Common myeloid progenitor, CD34-positive (primary cell): Measurements from ENCODE around the gene ABTB2.

Experiments
- CTCF ChIA-PET: fragments of 350-600 bp; sonication (Branson Sonifier 250); formaldehyde crosslinking; loops from one replicate; lab custom pipeline; 2021; ENCODE audit warnings: antibody characterized with exemption; lab: Charles Lee
- POLR2A ChIA-PET: fragments of 350-600 bp; sonication (Branson Sonifier 250); formaldehyde crosslinking; loops from one replicate; lab custom pipeline; 2021; ENCODE audit warnings: antibody characterized with exemption; lab: Charles Lee
- DNase-seq, 3 donors: peaks; one replicate each; pipeline versions ENCODE4 v3.0.0 to v3.0.0-alpha.2; 2013
- H3K27ac ChIP-seq, 2 experiments: 1 replicate in 1 of 2; 2 replicates in 1 of 2; pipeline ENCODE4 v1.7.0; 2013; ENCODE audit warnings: inconsistent platforms in 2 of 2, low read length in 2 of 2, mild to moderate bottlenecking in 2 of 2, low read depth in 1 of 2, moderate library complexity in 1 of 2; ENCODE audit not compliant: severe bottlenecking in 2 of 2, insufficient read depth in 1 of 2, poor library complexity in 1 of 2
- H3K27me3 ChIP-seq, 5 experiments: replicated peaks in 2 of 5; 1 replicate in 3 of 5; 2 replicates in 2 of 5; pipeline versions ENCODE4 v1.6.1 to v1.7.0; 2013; ENCODE audit warnings: low read length in 4 of 5, mild to moderate bottlenecking in 2 of 5, moderate library complexity in 2 of 5, inconsistent platforms in 1 of 5; ENCODE audit not compliant: insufficient read depth in 5 of 5, control insufficient read depth in 4 of 5
- H3K36me3 ChIP-seq, 4 experiments: 1 replicate in 2 of 4; 2 replicates in 2 of 4; pipeline versions ENCODE4 v1.6.1 to v1.7.0; 2013; ENCODE audit warnings: low read length in 3 of 4, control low read depth in 1 of 4, mild to moderate bottlenecking in 1 of 4; ENCODE audit not compliant: control insufficient read depth in 4 of 4, insufficient read depth in 4 of 4
- H3K4me1 ChIP-seq, 4 experiments: 1 replicate in 3 of 4; 2 replicates in 1 of 4; pipeline versions ENCODE4 v1.6.1 to v1.7.1; 2013; ENCODE audit warnings: low read length in 3 of 4, mild to moderate bottlenecking in 3 of 4, control low read depth in 1 of 4, inconsistent platforms in 1 of 4, moderate library complexity in 1 of 4; ENCODE audit not compliant: control insufficient read depth in 4 of 4, insufficient read depth in 4 of 4; ENCODE audit errors: control extremely low read depth in 1 of 4
- H3K4me3 ChIP-seq, 7 experiments: 1 replicate in 4 of 7; 2 replicates in 3 of 7; pipeline versions ENCODE4 v1.5.1 to v1.7.0; 2013; ENCODE audit warnings: mild to moderate bottlenecking in 7 of 7, low read length in 6 of 7, moderate library complexity in 6 of 7, inconsistent platforms in 2 of 7, low read depth in 2 of 7, control low read depth in 1 of 7; ENCODE audit not compliant: insufficient read depth in 4 of 7, control insufficient read depth in 1 of 7; ENCODE audit errors: extremely low read depth in 1 of 7
- H3K9me3 ChIP-seq, 5 experiments: 1 replicate in 4 of 5; 2 replicates in 1 of 5; pipeline versions ENCODE4 v1.6.1 to v1.7.1; 2013; ENCODE audit warnings: low read length in 4 of 5, mild to moderate bottlenecking in 2 of 5, inconsistent platforms in 1 of 5, low read depth in 1 of 5, moderate library complexity in 1 of 5; ENCODE audit not compliant: control insufficient read depth in 4 of 5, insufficient read depth in 2 of 5; ENCODE audit errors: control extremely low read depth in 1 of 5
- WGBS: methylation state at CpG from one replicate; pipeline ENCODE4 v1.1.5; 2013; ENCODE audit not compliant: insufficient coverage; 5-methylcytosine and 5-hydroxymethylcytosine counted together

Gene ABTB2

GRCh38 chr11:34341931-34342533 lies 15.8 kb downstream of the ABTB2 start:
- Histone ChIP-seq H3K27me3 (no peaks in the 10 kb centered on the region), H3K9me3 (no peaks in the 10 kb centered on the region), H3K4me1 (peaks cover 5 to 45% (median 16%) of the 10 kb centered on the region in 4 experiments), H3K36me3 (no peaks in the 10 kb centered on the region), H3K4me3 (no peak overlapping the region), H3K27ac (no peak overlapping the region)
- POLR2A ChIA-PET, result no interaction called here
- CTCF ChIA-PET, result interaction anchor here (0.8 to 8.9 kb wide), 7 partner anchors 10 to 192 kb away, joined by 3 to 51 read pairs (median 6); partner anchors contain the start of gene ABTB2
- WGBS, result 65% methylated on average over 4 of the region's 6 CpGs
- no peak for DNase-seq

GRCh38 chr11:34341096-34341495 lies 16.7 kb downstream of the ABTB2 start:
- 100% methylated on average over 3 of the region's 3 CpGs for WGBS
- no peaks in the 10 kb centered on the region for H3K27me3 ChIP-seq
- peaks cover 5 to 48% (median 16%) of the 10 kb centered on the region in 4 experiments for H3K4me1 ChIP-seq
- H3K9me3 ChIP-seq, result no peaks in the 10 kb centered on the region
- ChIA-PET POLR2A (no interaction called here), CTCF (interaction anchor here (0.8 to 8.9 kb wide), 5 partner anchors 8 to 191 kb away, joined by 3 to 51 read pairs (median 3); partner anchors contain the start of gene ABTB2)
- H3K36me3 ChIP-seq, result no peaks in the 10 kb centered on the region
- DNase-seq, result no peak
- no peak overlapping the region for H3K4me3 ChIP-seq
- no peak overlapping the region for H3K27ac ChIP-seq

- ChIA-PET CTCF (interaction anchor here (0.8 to 8.9 kb wide), 6 partner anchors 8 to 191 kb away, joined by 3 to 51 read pairs (median 3); partner anchors contain the start of gene ABTB2), POLR2A (no interaction called here)
- Histone ChIP-seq H3K4me1 (peaks cover 5 to 47% (median 15%) of the 10 kb centered on the region in 4 experiments), H3K27me3 (no peaks in the 10 kb centered on the region), H3K27ac (no peak overlapping the region), H3K36me3 (no peaks in the 10 kb centered on the region), H3K4me3 (no peak overlapping the region), H3K9me3 (no peaks in the 10 kb centered on the region)
- 71% methylated on average over 1 of the region's 1 CpG for WGBS
- DNase-seq, result no peak
Observed at GRCh38 chr11:34340653-34341052, 17.2 kb downstream of the ABTB2 start.

- DNase-seq, result peak; percentile 54 to 94 (median 92)
- ChIA-PET POLR2A (no interaction called here), CTCF (interaction anchor here (1.0 to 8.9 kb wide), 3 partner anchors 10 to 165 kb away, joined by 3 to 51 read pairs (median 3); partner anchors contain the start of gene ABTB2)
- H3K27ac ChIP-seq, result no peak overlapping the region
- 91% methylated on average over 3 of the region's 7 CpGs for WGBS
- peaks cover 4 to 36% (median 6%) of the 10 kb centered on the region in 4 experiments for H3K4me1 ChIP-seq
- no peaks in the 10 kb centered on the region for H3K36me3 ChIP-seq
- H3K4me3 ChIP-seq, result no peak overlapping the region
- no peaks in the 10 kb centered on the region for H3K27me3 ChIP-seq
- H3K9me3 ChIP-seq, result no peaks in the 10 kb centered on the region
Observed at GRCh38 chr11:34339149-34340064, 18.4 kb downstream of the ABTB2 start.

GRCh38 chr11:34337016-34337415 lies 20.8 kb downstream of the ABTB2 start:
- CTCF ChIA-PET, result no interaction called here
- no peak for DNase-seq
- POLR2A ChIA-PET, result no interaction called here

GRCh38 chr11:34335801-34336200 lies 22.0 kb downstream of the ABTB2 start:
- Histone ChIP-seq H3K4me1 (peaks cover 7 to 51% (median 17%) of the 10 kb centered on the region in 4 experiments), H3K9me3 (no peaks in the 10 kb centered on the region), H3K27me3 (no peaks in the 10 kb centered on the region), H3K27ac (no peak overlapping the region), H3K4me3 (no peak overlapping the region), H3K36me3 (no peaks in the 10 kb centered on the region)
- 91% methylated on average over 4 of the region's 5 CpGs for WGBS
- CTCF ChIA-PET, result interaction anchor here (0.9 to 1.5 kb wide), 3 partner anchors 73 to 163 kb away, joined by 3 read pairs; no protein-coding TSS in a partner anchor
- POLR2A ChIA-PET, result no interaction called here
- no peak for DNase-seq

More at GRCh38 chr11:34337016-34337415, 20.8 kb downstream of the ABTB2 start:
- WGBS, result 98% methylated on average over 7 of the region's 7 CpGs
- H3K27ac ChIP-seq, result no peak overlapping the region
- H3K27me3 ChIP-seq, result no peaks in the 10 kb centered on the region
- no peaks in the 10 kb centered on the region for H3K36me3 ChIP-seq
- no peak overlapping the region for H3K4me3 ChIP-seq
- no peaks in the 10 kb centered on the region for H3K9me3 ChIP-seq
- H3K4me1 ChIP-seq, result peaks cover 7 to 50% (median 17%) of the 10 kb centered on the region in 4 experiments
